CD4-positive, alpha-beta T cell (primary cell): ENCODE measurements around the gene RBM28. TPM values are rescaled to one million over a fixed set of nuclear protein-coding genes. Genes with fewer than 3 reads are reported as not detected.

Experiments used
- ATAC-seq: fragments of 200-7000 bp; cut with Tn5 transposase; one replicate; pipeline ENCODE4 v1.10.0; 2022; ENCODE audit warnings: mild to moderate bottlenecking; ENCODE audit not compliant: poor library complexity
- CTCF ChIA-PET: fragments of 350-600 bp; sonication (Branson Sonifier 250); formaldehyde crosslinking; loops from one replicate; lab custom pipeline; 2021; ENCODE audit warnings: antibody characterized with exemption, inconsistent platforms; lab: Charles Lee
- POLR2A ChIA-PET: fragments of 350-600 bp; sonication (Branson Sonifier 250); formaldehyde crosslinking; loops from one replicate; lab custom pipeline; 2021; ENCODE audit warnings: antibody characterized with exemption, inconsistent platforms; lab: Charles Lee
- DNase-seq, 14 experiments: peaks; one replicate each; pipeline ENCODE4 v3.0.0-alpha.2; 2013 to 2020; ENCODE audit warnings: mixed read lengths in 2 of 14
- H3K27ac ChIP-seq, 2 donors: one replicate each; pipeline versions ENCODE4 v1.5.1 to v1.7.0; 2013; ENCODE audit warnings: low read length in 2 of 2, low read depth in 1 of 2, mild to moderate bottlenecking in 1 of 2
- H3K27me3 ChIP-seq, 2 experiments: 1 replicate in 1 of 2; 2 replicates in 1 of 2; pipeline versions ENCODE4 v1.6.1 to v1.7.0; 2013; ENCODE audit warnings: low read length in 2 of 2, control low read depth in 1 of 2, mild to moderate bottlenecking in 1 of 2, moderate library complexity in 1 of 2; ENCODE audit not compliant: insufficient read depth in 2 of 2, control insufficient read depth in 1 of 2
- H3K36me3 ChIP-seq: one replicate; pipeline ENCODE4 v1.6.1; 2013; ENCODE audit warnings: low read length, control low read depth; ENCODE audit not compliant: insufficient read depth
- H3K4me1 ChIP-seq: one replicate; pipeline ENCODE4 v1.6.1; 2013; ENCODE audit warnings: low read length, control low read depth; ENCODE audit not compliant: insufficient read depth
- H3K4me3 ChIP-seq: one replicate; pipeline ENCODE4 v1.5.1; 2013; ENCODE audit warnings: mild to moderate bottlenecking, low read length, moderate library complexity
- H3K9me3 ChIP-seq, 2 experiments: 1 replicate in 1 of 2; 2 replicates in 1 of 2; pipeline versions ENCODE4 v1.6.1 to v1.7.0; 2013; ENCODE audit warnings: low read length in 2 of 2, mild to moderate bottlenecking in 2 of 2, control low read depth in 1 of 2, moderate library complexity in 1 of 2; ENCODE audit not compliant: control insufficient read depth in 1 of 2, insufficient read depth in 1 of 2
- H3K27ac Mint-ChIP-seq: one replicate; pipeline ENCODE4 v1.8.0; 2020; ENCODE audit warnings: mixed read lengths
- H3K27me3 Mint-ChIP-seq: one replicate; pipeline ENCODE4 v1.8.0; 2021; ENCODE audit warnings: mixed read lengths
- H3K36me3 Mint-ChIP-seq: one replicate; pipeline ENCODE4 v1.8.0; 2021; ENCODE audit warnings: low read depth, mixed read lengths
- H3K4me1 Mint-ChIP-seq: one replicate; pipeline ENCODE4 v1.8.0; 2021; ENCODE audit warnings: low read depth, mixed read lengths
- H3K4me3 Mint-ChIP-seq: one replicate; pipeline ENCODE4 v1.8.0; 2020; ENCODE audit warnings: mild to moderate bottlenecking, mixed read lengths
- H3K9me3 Mint-ChIP-seq: one replicate; pipeline ENCODE4 v1.8.0; 2020; ENCODE audit warnings: mixed read lengths
- CTCF ChIP-seq: fragments of 200-600 bp; IDR thresholded peaks from one replicate; pipeline ENCODE4 v1.8.0; 2022; ENCODE audit warnings: antibody characterized with exemption, mild to moderate bottlenecking
- intact Hi-C, 2 experiments: fragments of 100-400 bp; cut with DNase I in 1 of 2; cut with micrococcal nuclease in 1 of 2; formaldehyde crosslinking; loops; one replicate each; pipeline versions ENCODE4 v1.15.1 to v1.9.0; 2023 to 2025; cut with DNase I, micrococcal nuclease
- total RNA-seq, 174 experiments: library from RNA in 2 of 174; stranded (reverse) in 2 of 174; gene quantifications; one replicate each; pipeline ENCODE4 v1.2.3 and lab custom pipeline; 2021 to 2026

RBM28 gene
- total RNA-seq, 2 experiments from 2014 or later: 10.1 to 10.5 TPM

DNA sequence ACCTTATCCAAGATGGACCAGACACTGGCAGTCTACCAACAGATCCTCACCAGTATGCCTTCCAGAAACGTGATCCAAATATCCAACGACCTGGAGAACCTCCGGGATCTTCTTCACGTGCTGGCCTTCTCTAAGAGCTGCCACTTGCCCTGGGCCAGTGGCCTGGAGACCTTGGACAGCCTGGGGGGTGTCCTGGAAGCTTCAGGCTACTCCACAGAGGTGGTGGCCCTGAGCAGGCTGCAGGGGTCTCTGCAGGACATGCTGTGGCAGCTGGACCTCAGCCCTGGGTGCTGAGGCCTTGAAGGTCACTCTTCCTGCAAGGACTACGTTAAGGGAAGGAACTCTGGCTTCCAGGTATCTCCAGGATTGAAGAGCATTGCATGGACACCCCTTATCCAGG is 89.2 kb downstream of the RBM28 start:
- H3K9me3 Mint-ChIP-seq: no peaks in the 10 kb centered on the region
- DNase-seq (no peak), ATAC-seq (no peak)
- H3K4me3 Mint-ChIP-seq: no peak overlapping the region
- H3K27ac Mint-ChIP-seq: no peak overlapping the region
- no peaks in the 10 kb centered on the region for H3K27me3 Mint-ChIP-seq
- CTCF ChIA-PET: no interaction called here
- no peaks in the 10 kb centered on the region for H3K9me3 ChIP-seq
- no peak for TF ChIP-seq CTCF
- no peaks in the 10 kb centered on the region for H3K4me1 ChIP-seq
- H3K27me3 ChIP-seq: no peaks in the 10 kb centered on the region
- intact Hi-C loops: no loop called here
- no peak overlapping the region for H3K4me3 ChIP-seq
- POLR2A ChIA-PET: no interaction called here
- no peaks in the 10 kb centered on the region for H3K36me3 ChIP-seq
- H3K4me1 Mint-ChIP-seq: no peaks in the 10 kb centered on the region
- no peaks in the 10 kb centered on the region for H3K36me3 Mint-ChIP-seq
- H3K27ac ChIP-seq: no peak overlapping the region

DNA sequence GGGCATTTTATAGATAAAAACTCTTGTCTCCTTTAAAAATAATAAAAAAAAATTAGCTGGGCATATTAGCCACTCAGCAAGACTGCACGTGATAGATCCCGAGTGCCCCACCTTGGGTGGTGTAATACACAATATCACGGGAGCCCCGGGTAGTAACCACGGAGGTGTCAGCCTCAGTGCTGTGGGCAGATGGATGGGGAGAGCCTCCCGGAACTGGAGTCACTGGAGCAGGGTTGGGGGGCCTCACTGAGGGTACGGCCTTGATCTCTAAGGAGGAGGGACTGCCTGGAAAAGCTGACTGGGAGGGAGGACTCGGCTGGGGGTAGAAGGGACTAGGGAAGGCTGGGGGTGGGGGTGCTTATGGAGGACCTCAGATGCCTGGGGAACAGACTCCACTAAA is 90.0 kb downstream of the RBM28 start:
- Histone ChIP-seq H3K27ac (no peak overlapping the region), H3K27me3 (no peaks in the 10 kb centered on the region), H3K36me3 (no peaks in the 10 kb centered on the region), H3K4me3 (no peak overlapping the region), H3K9me3 (no peaks in the 10 kb centered on the region), H3K4me1 (no peaks in the 10 kb centered on the region)
- H3K4me1 Mint-ChIP-seq: no peaks in the 10 kb centered on the region
- intact Hi-C loops: no loop called here
- H3K9me3 Mint-ChIP-seq: no peaks in the 10 kb centered on the region
- peaks cover 3% of the 10 kb centered on the region for H3K27me3 Mint-ChIP-seq
- no peak overlapping the region for H3K4me3 Mint-ChIP-seq
- CTCF ChIA-PET: no interaction called here
- no peak for TF ChIP-seq CTCF
- H3K36me3 Mint-ChIP-seq: no peaks in the 10 kb centered on the region
- H3K27ac Mint-ChIP-seq: no peak overlapping the region
- DNase-seq: no peak
- POLR2A ChIA-PET: no interaction called here
- no peak for ATAC-seq

DNA sequence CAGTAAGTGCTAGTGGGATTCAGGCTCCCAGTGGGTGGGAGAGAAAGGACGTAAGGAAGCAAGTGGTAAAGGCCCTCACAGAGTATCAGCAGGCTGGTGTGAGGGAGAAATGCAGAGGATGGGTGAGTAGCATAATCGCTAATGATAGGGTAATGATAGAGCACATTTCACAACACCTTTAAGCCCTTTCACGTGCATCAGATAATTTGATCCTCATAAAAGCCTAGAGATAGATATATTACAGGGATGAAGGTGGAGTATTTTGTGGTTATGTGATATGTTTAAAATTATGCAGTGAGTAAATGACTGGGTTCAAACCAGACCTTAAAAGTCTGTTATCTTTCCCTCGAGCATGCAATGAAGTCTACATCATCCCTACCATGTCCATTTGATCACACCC is 92.4 kb downstream of the RBM28 start:
- Histone ChIP-seq H3K4me3 (no peak overlapping the region), H3K27ac (no peak overlapping the region), H3K27me3 (no peaks in the 10 kb centered on the region), H3K36me3 (no peaks in the 10 kb centered on the region), H3K9me3 (no peaks in the 10 kb centered on the region), H3K4me1 (no peaks in the 10 kb centered on the region)
- ChIA-PET CTCF (no interaction called here), POLR2A (no interaction called here)
- H3K36me3 Mint-ChIP-seq: no peaks in the 10 kb centered on the region
- no peak for TF ChIP-seq CTCF
- H3K9me3 Mint-ChIP-seq: no peaks in the 10 kb centered on the region
- H3K4me3 Mint-ChIP-seq: no peak overlapping the region
- no peak overlapping the region for H3K27ac Mint-ChIP-seq
- DNase-seq: no peak
- no peaks in the 10 kb centered on the region for H3K4me1 Mint-ChIP-seq
- peaks cover 13% of the 10 kb centered on the region for H3K27me3 Mint-ChIP-seq
- no peak for ATAC-seq
- intact Hi-C loops: no loop called here

Other genes starting within 250 kb of the RBM28 start
- gene LEP, start 102.6 kb downstream of the RBM28 start, total RNA-seq: not detected
- gene PRRT4, start 17.8 kb upstream of the RBM28 start, total RNA-seq: under 1 TPM; 0.47 to 0.63 TPM
- 10 to 100 TPM; 26.5 to 27.0 TPM for gene IMPDH1, start 66.1 kb upstream of the RBM28 start, total RNA-seq
- 1 to 10 TPM; 1.7 TPM for gene HILPDA, start 112.0 kb upstream of the RBM28 start, total RNA-seq
- gene METTL2B, start 132.8 kb upstream of the RBM28 start, total RNA-seq: 1 to 10 TPM; 7.1 to 8.2 TPM